H9 (cell line): ENCODE data around the gene RHBDF1. TPM values are rescaled to one million over a fixed set of nuclear protein-coding genes. Genes with fewer than 3 reads are reported as not detected.
"Not testable (repeated sequence)": the region's sequence is repeated elsewhere in the genome, so short reads cannot be mapped to it uniquely, and the experiment has no call there.

Experiments used
- DNase-seq: peaks from one replicate; pipeline ENCODE4 v3.0.0-alpha.2; 2017
- H2AFZ ChIP-seq: one replicate; pipeline ENCODE4 v1.6.1; 2013; ENCODE audit warnings: mild to moderate bottlenecking, low read length, control low read depth, moderate library complexity
- H2AK5ac ChIP-seq: 2 replicates; pipeline ENCODE4 v1.6.1; 2013; ENCODE audit warnings: low read length, control low read depth, mixed read lengths; ENCODE audit not compliant: insufficient read length
- H2BK120ac ChIP-seq: one replicate; pipeline ENCODE4 v1.6.1; 2013; ENCODE audit warnings: low read depth, mild to moderate bottlenecking, low read length, control low read depth, inconsistent platforms; ENCODE audit not compliant: poor library complexity, severe bottlenecking
- H2BK12ac ChIP-seq: 2 replicates; pipeline ENCODE4 v1.6.1; 2013; ENCODE audit warnings: low read length, control low read depth, mixed read lengths, low read depth; ENCODE audit not compliant: insufficient read length
- H2BK15ac ChIP-seq: 2 replicates; pipeline ENCODE4 v1.6.1; 2013; ENCODE audit warnings: low read depth, low read length, control low read depth
- H2BK20ac ChIP-seq: one replicate; pipeline ENCODE4 v1.6.1; 2013; ENCODE audit warnings: low read depth, mild to moderate bottlenecking, low read length, control low read depth, inconsistent platforms; ENCODE audit not compliant: poor library complexity, severe bottlenecking
- H2BK5ac ChIP-seq: 2 replicates; pipeline ENCODE4 v1.6.1; 2013; ENCODE audit warnings: low read length, control low read depth, mixed read lengths; ENCODE audit not compliant: insufficient read length
- H3K14ac ChIP-seq: 2 replicates; pipeline ENCODE4 v1.6.1; 2013; ENCODE audit warnings: low read length, control low read depth; ENCODE audit not compliant: insufficient read depth
- H3K18ac ChIP-seq: 2 replicates; pipeline ENCODE4 v1.6.1; 2013; ENCODE audit warnings: low read depth, mild to moderate bottlenecking, mixed read lengths, low read length, control low read depth; ENCODE audit not compliant: insufficient read length
- H3K23ac ChIP-seq: 2 replicates; pipeline ENCODE4 v1.6.1; 2013; ENCODE audit warnings: low read length, control low read depth, mixed read lengths, low read depth; ENCODE audit not compliant: insufficient read length
- H3K23me2 ChIP-seq: 2 replicates; pipeline ENCODE4 v1.6.1; 2013; ENCODE audit warnings: low read depth, mild to moderate bottlenecking, mixed read lengths, low read length, control low read depth; ENCODE audit not compliant: insufficient read length, poor library complexity, severe bottlenecking
- H3K27ac ChIP-seq: 2 replicates; pipeline ENCODE4 v1.5.1; 2013; ENCODE audit warnings: low read length, control low read depth, mixed read lengths, low read depth; ENCODE audit not compliant: insufficient read length
- H3K27me3 ChIP-seq: 2 replicates; pipeline ENCODE4 v1.6.1; 2013; ENCODE audit warnings: low read length, control low read depth, inconsistent platforms; ENCODE audit not compliant: insufficient read depth
- H3K4ac ChIP-seq: 2 replicates; pipeline ENCODE4 v1.6.1; 2013; ENCODE audit warnings: low read depth, mild to moderate bottlenecking, control low read depth, inconsistent platforms, low read length, moderate library complexity
- H3K4me1 ChIP-seq: 2 replicates; pipeline ENCODE4 v1.6.1; 2013; ENCODE audit warnings: low read length, control low read depth, inconsistent platforms; ENCODE audit not compliant: insufficient read depth
- H3K4me2 ChIP-seq: 2 replicates; pipeline ENCODE4 v1.6.1; 2013; ENCODE audit warnings: low read length, control low read depth, mixed read lengths; ENCODE audit not compliant: insufficient read length, insufficient read depth
- H3K56ac ChIP-seq: 2 replicates; pipeline ENCODE4 v1.6.1; 2013; ENCODE audit warnings: low read depth, mild to moderate bottlenecking, mixed read lengths, low read length, control low read depth; ENCODE audit not compliant: insufficient read length
- H3K79me1 ChIP-seq: 2 replicates; pipeline ENCODE4 v1.6.1; 2013; ENCODE audit warnings: low read depth, mild to moderate bottlenecking, moderate library complexity, low read length, control low read depth, inconsistent platforms; ENCODE audit not compliant: insufficient read depth, poor library complexity, severe bottlenecking
- H3K79me2 ChIP-seq: 2 replicates; pipeline ENCODE4 v1.6.1; 2013; ENCODE audit warnings: low read length, control low read depth, inconsistent platforms; ENCODE audit not compliant: insufficient read depth
- H3K9ac ChIP-seq: 2 replicates; pipeline ENCODE4 v1.6.1; 2013; ENCODE audit warnings: low read length, control low read depth, mixed read lengths; ENCODE audit not compliant: insufficient read length; ENCODE audit errors: extremely low read depth
- H3K9me3 ChIP-seq: one replicate; pipeline ENCODE4 v1.6.1; 2013; ENCODE audit warnings: low read depth, low read length, inconsistent platforms; ENCODE audit not compliant: control insufficient read depth
- H3T11ph ChIP-seq: one replicate; pipeline ENCODE4 v1.6.1; 2013; ENCODE audit warnings: mild to moderate bottlenecking, low read length, control low read depth, inconsistent platforms
- H4K20me1 ChIP-seq: one replicate; pipeline ENCODE4 v1.6.1; 2013; ENCODE audit not compliant: control insufficient read depth, insufficient read length, insufficient read depth
- H4K5ac ChIP-seq: 2 replicates; pipeline ENCODE4 v1.6.1; 2013; ENCODE audit warnings: low read depth, mild to moderate bottlenecking, mixed read lengths, low read length, control low read depth; ENCODE audit not compliant: insufficient read length
- H4K8ac ChIP-seq: replicated peaks from 2 replicates; pipeline ENCODE4 v1.6.1; 2013; ENCODE audit warnings: low read length, control low read depth, mixed read lengths, low read depth; ENCODE audit not compliant: insufficient read length
- H4K91ac ChIP-seq: 2 replicates; pipeline ENCODE4 v1.6.1; 2013; ENCODE audit warnings: low read depth, mild to moderate bottlenecking, moderate library complexity, mixed read lengths, low read length, control low read depth; ENCODE audit not compliant: insufficient read length
- H3K27ac Mint-ChIP-seq, 3 experiments: 2 replicates in 2 of 3; 3 replicates in 1 of 3; pipeline ENCODE4 v1.8.0; 2020 to 2021; ENCODE audit warnings: mixed read lengths in 3 of 3, mild to moderate bottlenecking in 1 of 3, moderate library complexity in 1 of 3
- H3K27me3 Mint-ChIP-seq: 2 replicates; pipeline ENCODE4 v1.8.0; 2021; ENCODE audit warnings: low read depth, mild to moderate bottlenecking, moderate library complexity, mixed read lengths
- H3K36me3 Mint-ChIP-seq, 3 experiments: 2 replicates in 2 of 3; 3 replicates in 1 of 3; pipeline ENCODE4 v1.8.0; 2020 to 2021; ENCODE audit warnings: low read depth in 3 of 3, mixed read lengths in 3 of 3; ENCODE audit not compliant: insufficient read depth in 1 of 3
- H3K4me1 Mint-ChIP-seq, 2 experiments: 2 replicates each; pipeline ENCODE4 v1.8.0; 2020; ENCODE audit warnings: mixed read lengths in 2 of 2
- H3K4me3 Mint-ChIP-seq, 2 experiments: 2 replicates in 1 of 2; 3 replicates in 1 of 2; pipeline ENCODE4 v1.8.0; 2020 to 2021; ENCODE audit warnings: mild to moderate bottlenecking in 2 of 2, mixed read lengths in 2 of 2, moderate library complexity in 1 of 2
- H3K9me3 Mint-ChIP-seq, 2 experiments: 2 replicates in 1 of 2; 3 replicates in 1 of 2; pipeline ENCODE4 v1.8.0; 2020; ENCODE audit warnings: mild to moderate bottlenecking in 2 of 2, mixed read lengths in 2 of 2, moderate library complexity in 1 of 2
- WGBS: extraction: QIAGEN DNeasy Blood & Tissue Kit; methylation state at CpG from one replicate; pipeline ENCODE4 v1.1.7; 2013; ENCODE audit warnings: missing lambda C conversion rate, low lambda C conversion rate, mixed read lengths; ENCODE audit not compliant: insufficient read length; ENCODE audit errors: extremely low coverage; 5-methylcytosine and 5-hydroxymethylcytosine counted together
- total RNA-seq: library from RNA; stranded (reverse); gene quantifications from 2 replicates; pipeline ENCODE4 v1.2.1, GENCODE V29; 2021
- TF ChIP-seq, protein P1 (sequence below): fragments of 200-600 bp; sonication (generic); conservative IDR thresholded peaks from 3 replicates; pipeline ENCODE4 v1.8.0; 2021; ENCODE audit warnings: antibody characterized with exemption, mild to moderate bottlenecking

Gene RHBDF1
- total RNA-seq, 1 experiment from 2014 or later, result 34.6 TPM

DNA sequence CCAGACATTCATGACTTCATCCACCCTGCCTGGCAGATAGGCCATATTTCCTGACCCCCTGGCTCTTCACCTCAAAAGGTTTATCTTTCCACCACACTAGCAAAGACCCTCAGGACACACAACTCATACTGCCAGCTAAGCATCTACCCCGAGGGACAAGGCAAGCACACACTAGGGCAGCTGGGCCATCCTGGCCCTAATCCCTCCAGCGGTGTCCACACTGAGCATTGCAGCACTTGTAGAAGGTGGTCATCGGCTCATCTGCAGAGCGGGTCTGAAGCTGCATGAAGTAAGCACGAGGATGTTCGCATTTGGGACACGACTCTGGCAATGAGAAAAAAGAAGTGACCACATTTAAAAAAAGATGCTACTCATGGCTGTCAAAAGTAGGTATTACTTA lies 25.2 kb downstream of the RHBDF1 start:
- H3K4me1 ChIP-seq, result no peaks in the 10 kb centered on the region
- no peak overlapping the region for H4K91ac ChIP-seq
- no peak overlapping the region for H2BK5ac ChIP-seq
- no peak overlapping the region for H3K23ac ChIP-seq
- H3K4me2 ChIP-seq, result no peak overlapping the region
- Mint-ChIP-seq H3K4me3 (no peak overlapping the region), H3K4me1 (peaks cover 9 to 11% of the 10 kb centered on the region in 2 experiments; a peak in 3 of 4 replicates), H3K27ac (no peak overlapping the region; a peak in 2 of 7 replicates), H3K27me3 (no peaks in the 10 kb centered on the region), H3K36me3 (peaks cover 73 to 91% (median 87%) of the 10 kb centered on the region in 3 experiments), H3K9me3 (peaks cover 7 to 10% of the 10 kb centered on the region in 2 experiments; a peak in 4 of 5 replicates)
- H3K4ac ChIP-seq, result no peak overlapping the region
- H2AK5ac ChIP-seq, result no peak overlapping the region
- no peak overlapping the region for H4K8ac ChIP-seq
- peaks cover 10% of the 10 kb centered on the region for H3K9me3 ChIP-seq
- H3K79me1 ChIP-seq, result peaks cover 2% of the 10 kb centered on the region
- H2BK120ac ChIP-seq, result no peak overlapping the region
- H4K20me1 ChIP-seq, result no peaks in the 10 kb centered on the region
- no peak overlapping the region for H2AFZ ChIP-seq
- no peak overlapping the region for H3T11ph ChIP-seq
- H2BK12ac ChIP-seq, result no peak overlapping the region
- H2BK20ac ChIP-seq, result no peak overlapping the region
- H3K56ac ChIP-seq, result no peak overlapping the region
- peaks cover 2% of the 10 kb centered on the region; the same call in 1 of the 2 replicates for H3K79me2 ChIP-seq
- no peak overlapping the region for H2BK15ac ChIP-seq
- H3K9ac ChIP-seq, result no peak overlapping the region
- no peak overlapping the region for H3K27ac ChIP-seq
- H3K27me3 ChIP-seq, result no peaks in the 10 kb centered on the region
- TF ChIP-seq, protein P1, sequence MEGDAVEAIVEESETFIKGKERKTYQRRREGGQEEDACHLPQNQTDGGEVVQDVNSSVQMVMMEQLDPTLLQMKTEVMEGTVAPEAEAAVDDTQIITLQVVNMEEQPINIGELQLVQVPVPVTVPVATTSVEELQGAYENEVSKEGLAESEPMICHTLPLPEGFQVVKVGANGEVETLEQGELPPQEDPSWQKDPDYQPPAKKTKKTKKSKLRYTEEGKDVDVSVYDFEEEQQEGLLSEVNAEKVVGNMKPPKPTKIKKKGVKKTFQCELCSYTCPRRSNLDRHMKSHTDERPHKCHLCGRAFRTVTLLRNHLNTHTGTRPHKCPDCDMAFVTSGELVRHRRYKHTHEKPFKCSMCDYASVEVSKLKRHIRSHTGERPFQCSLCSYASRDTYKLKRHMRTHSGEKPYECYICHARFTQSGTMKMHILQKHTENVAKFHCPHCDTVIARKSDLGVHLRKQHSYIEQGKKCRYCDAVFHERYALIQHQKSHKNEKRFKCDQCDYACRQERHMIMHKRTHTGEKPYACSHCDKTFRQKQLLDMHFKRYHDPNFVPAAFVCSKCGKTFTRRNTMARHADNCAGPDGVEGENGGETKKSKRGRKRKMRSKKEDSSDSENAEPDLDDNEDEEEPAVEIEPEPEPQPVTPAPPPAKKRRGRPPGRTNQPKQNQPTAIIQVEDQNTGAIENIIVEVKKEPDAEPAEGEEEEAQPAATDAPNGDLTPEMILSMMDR, result no peak
- no peak overlapping the region for H3K18ac ChIP-seq
- H4K5ac ChIP-seq, result no peak overlapping the region
- no peaks in the 10 kb centered on the region for H3K23me2 ChIP-seq
- H3K14ac ChIP-seq, result no peak overlapping the region
- WGBS, result no CpG with 5 or more reads among the region's 7 CpGs
- DNase-seq, result no peak

DNA sequence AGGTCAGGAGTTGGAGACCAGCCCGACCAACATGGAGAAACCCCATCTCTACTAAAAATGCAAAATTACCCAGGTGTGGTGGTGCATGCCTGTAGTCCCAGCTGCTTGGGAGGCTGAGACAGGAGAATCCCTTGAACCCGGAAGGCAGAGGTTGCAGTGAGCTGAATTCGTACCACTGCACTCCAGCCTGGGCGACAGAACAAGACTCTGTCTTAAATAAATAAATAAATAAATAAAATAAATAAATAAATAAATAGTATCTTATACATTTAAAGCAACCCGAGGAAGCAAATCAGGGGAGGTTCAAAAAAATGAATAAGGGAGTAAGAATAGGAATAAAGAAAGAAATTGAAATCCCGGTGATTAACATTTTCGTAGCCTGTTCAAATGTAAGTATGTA lies 25.9 kb downstream of the RHBDF1 start:
- not testable (repeated sequence) for H2BK20ac ChIP-seq, H3K14ac ChIP-seq, H4K8ac ChIP-seq, H3K4me3 Mint-ChIP-seq, H3K23ac ChIP-seq, H3K4me2 ChIP-seq, H2BK5ac ChIP-seq, H3K4me1 Mint-ChIP-seq, H3K4ac ChIP-seq, H4K91ac ChIP-seq, H3K9ac ChIP-seq, H2AFZ ChIP-seq, H2BK15ac ChIP-seq, H2BK12ac ChIP-seq, H4K20me1 ChIP-seq, H3K27me3 ChIP-seq, H3K18ac ChIP-seq, H3K79me2 ChIP-seq, DNase-seq, H3K27ac ChIP-seq, H3K56ac ChIP-seq, H2AK5ac ChIP-seq, H2BK120ac ChIP-seq, H3K4me1 ChIP-seq, H3K23me2 ChIP-seq, H3K27me3 Mint-ChIP-seq, H3K79me1 ChIP-seq, H3K27ac Mint-ChIP-seq, H4K5ac ChIP-seq, H3T11ph ChIP-seq
- no CpG with 5 or more reads among the region's 7 CpGs for WGBS
- peaks cover 12 to 14% of the 10 kb centered on the region in 2 experiments; a peak in 4 of 5 replicates for H3K9me3 Mint-ChIP-seq
- H3K9me3 ChIP-seq, result peaks cover 12% of the 10 kb centered on the region
- peaks cover 79 to 94% (median 88%) of the 10 kb centered on the region in 3 experiments for H3K36me3 Mint-ChIP-seq
